Measurements from ENCODE around the gene SLC41A2. TPM values are rescaled to one million over a fixed set of nuclear protein-coding genes. Genes with fewer than 3 reads are reported as not detected.

Gene SLC41A2
- total and polyA plus RNA-seq, 2 of the 13 experiments (the other 11 are each of a cell fraction or from before 2014, with no cell fraction given), result 2.3 to 12.8 TPM

DNA sequence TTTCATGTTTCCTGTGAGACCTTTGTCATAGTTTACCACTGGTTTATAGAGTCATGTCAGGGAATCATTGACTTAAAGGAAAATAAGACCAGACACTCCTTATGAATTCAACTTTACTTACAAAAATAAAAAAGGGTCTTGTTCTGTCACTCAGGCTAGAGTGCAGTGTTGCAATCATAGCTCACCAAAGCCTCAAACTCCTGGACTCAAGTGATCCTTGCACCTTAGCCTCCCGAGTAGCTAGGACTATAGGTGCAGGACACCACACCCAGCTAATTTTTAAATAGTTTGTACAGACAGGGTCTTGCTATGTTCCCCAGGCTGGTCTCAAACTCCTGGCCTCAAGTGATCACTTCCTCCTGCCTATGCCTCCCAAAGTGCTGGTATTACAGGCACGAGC lies 19.0 kb downstream of the SLC41A2 start (continued):
- TF ChIP-seq ZIK1 (CRISPR knock-in tag; IDR thresholded peaks at IDR 0.05; ENCODE audit: borderline replicate concordance, low read depth), result no peak
- no peak for TF ChIP-seq ZMYM3 (CRISPR knock-in tag; IDR thresholded peaks at IDR 0.05)
- no peak for TF ChIP-seq ZNF776 (CRISPR knock-in tag; IDR thresholded peaks at IDR 0.05)
- TF ChIP-seq NFE2 (CRISPR knock-in tag; IDR thresholded peaks at IDR 0.05), result no peak
- no peak for TF ChIP-seq SP1 (IDR thresholded peaks at IDR 0.05)
- TF ChIP-seq SP1 (CRISPR knock-in tag; IDR thresholded peaks at IDR 0.05), result no peak
- no peak for TF ChIP-seq MED1 (CRISPR knock-in tag; IDR thresholded peaks at IDR 0.05)
- no peak for TF ChIP-seq BRD4 (CRISPR knock-in tag; IDR thresholded peaks at IDR 0.05)
- no peak for TF ChIP-seq REXO4 (CRISPR knock-in tag; IDR thresholded peaks at IDR 0.05; ENCODE audit: borderline replicate concordance)
- no peak for TF ChIP-seq SMAD9 (CRISPR knock-in tag; IDR thresholded peaks at IDR 0.05)
- TF ChIP-seq TAF15 (IDR thresholded peaks at IDR 0.05; ENCODE audit: low read depth, low read length, poor library complexity, severe bottlenecking), result no peak
- no peak for TF ChIP-seq ZNF660 (CRISPR knock-in tag; IDR thresholded peaks at IDR 0.05; ENCODE audit: borderline replicate concordance, low read depth)
- TF ChIP-seq ZNF770 (CRISPR knock-in tag; IDR thresholded peaks at IDR 0.05), result peak; percentile 66
- TF ChIP-seq CEBPB (IDR thresholded peaks at IDR 0.05; ENCODE audit: borderline replicate concordance, low read depth, low read length), result peak; percentile 46; the same call in 1 of the 2 replicates

- no peak for FAIRE-seq
- WGBS (ENCODE audit: low lambda C conversion rate), result 80% methylated on average over 3 of the region's 3 CpGs
- TF ChIP-seq ZNF510 (CRISPR knock-in tag; IDR thresholded peaks at IDR 0.05; ENCODE audit: low read depth) (no peak), SP4 (CRISPR knock-in tag; IDR thresholded peaks at IDR 0.05) (no peak), ZNF891 (CRISPR knock-in tag; IDR thresholded peaks at IDR 0.05) (no peak), U2AF1 (optimal IDR thresholded peaks at IDR 0.05; ENCODE audit: low read depth, low read length) (no peak), ZNF780A (CRISPR knock-in tag; IDR thresholded peaks at IDR 0.05) (no peak), ZNF333 (CRISPR knock-in tag; IDR thresholded peaks at IDR 0.05; ENCODE audit: borderline replicate concordance) (no peak), IKZF4 (CRISPR knock-in tag; IDR thresholded peaks at IDR 0.05; ENCODE audit: borderline replicate concordance, low read depth, not compliant biosample characterization) (no peak), ZNF343 (CRISPR knock-in tag; IDR thresholded peaks at IDR 0.05) (no peak), SRY (CRISPR knock-in tag; IDR thresholded peaks at IDR 0.05) (no peak), MAFG (CRISPR knock-in tag; IDR thresholded peaks at IDR 0.05) (no peak), SMAD9 (CRISPR knock-in tag; IDR thresholded peaks at IDR 0.05) (no peak), XRCC5 (optimal IDR thresholded peaks at IDR 0.05; ENCODE audit: low read length) (no peak)
Observed at GRCh38 chr12:104938371-104938770, 19.7 kb downstream of the SLC41A2 start.

More at GRCh38 chr12:104938371-104938770, 19.7 kb downstream of the SLC41A2 start:
- BruUV-seq (replicated peaks), result no TSS peak
- CTCF ChIA-PET (ENCODE audit: low intra/inter-chr PET ratio, low total read pairs), result no interaction called here
- in situ Hi-C loops (cut with HindIII; ENCODE audit: extremely low pct_ligation_motif_present, low pct_unique_long_range_greater_than_20kb) (no loop called here), intact Hi-C loops (cut with micrococcal nuclease; ENCODE audit: unreplicated experiment) (no loop called here)
- H3K27me3 ChIP-seq (ENCODE audit: control insufficient read depth in 1 of 2, insufficient read depth in 2 of 2, low read length in 2 of 2), result no peaks in the 10 kb centered on the region
- POLR2A ChIA-PET, result no interaction called here
- no peaks in the 10 kb centered on the region for H4K20me1 ChIP-seq (ENCODE audit: insufficient read depth, low read length)
- DNase-seq (ENCODE audit: low spot score), result no peak
- H3K9me3 ChIP-seq (ENCODE audit: low read length), result no peaks in the 10 kb centered on the region
- no peaks in the 10 kb centered on the region for H3K79me2 ChIP-seq (ENCODE audit: insufficient read depth, low read length)
- H3K9ac ChIP-seq (ENCODE audit: insufficient read depth, low read depth, low read length), result no peak overlapping the region
- no peak for ATAC-seq
- no peak overlapping the region for H3K4me3 ChIP-seq (replicated peaks in 1 of 3; ENCODE audit: insufficient read depth in 1 of 3, low read depth in 2 of 3, low read length in 3 of 3)
- H3K4me2 ChIP-seq (ENCODE audit: low read depth, low read length), result no peak overlapping the region
- peaks cover 12% of the 10 kb centered on the region for H3K4me1 ChIP-seq (ENCODE audit: insufficient read depth, low read length)
- no peak overlapping the region for H3K27ac ChIP-seq (ENCODE audit: extremely low read length, insufficient read depth, low read length)
- H2AFZ ChIP-seq (ENCODE audit: low read length), result no peak overlapping the region
- no peaks in the 10 kb centered on the region for H3K36me3 ChIP-seq (replicated peaks in 1 of 2; ENCODE audit: control insufficient read depth in 1 of 2, insufficient read depth in 2 of 2, low read length in 2 of 2)

Measured in HepG2 (cell line).